H1 (cell line): ENCODE results near the gene MYCBP2. TPM values are rescaled to one million over a fixed set of nuclear protein-coding genes. Genes with fewer than 3 reads are reported as not detected.

ENCODE experiments used
- CTCF ChIA-PET: fragments of 300-600 bp; sonication (Branson Sonifier 250); formaldehyde crosslinking; loops from one replicate; lab custom pipeline; 2021; ENCODE audit not compliant: partially characterized antibody; lab: Charles Lee
- POLR2A ChIA-PET: fragments of 300-600 bp; sonication (Branson Sonifier 250); formaldehyde crosslinking; loops from one replicate; lab custom pipeline; 2021; ENCODE audit warnings: inconsistent platforms; ENCODE audit not compliant: partially characterized antibody; lab: Charles Lee
- DNase-seq, 2 experiments: peaks; one replicate each; pipeline versions ENCODE4 v3.0.0 to v3.0.0-alpha.2; 2010 to 2022; ENCODE audit warnings: low spot score in 2 of 2, low read depth in 1 of 2, mixed read lengths in 1 of 2
- FAIRE-seq: peaks from 2 replicates; lab custom pipeline; 2011; peaks lifted over from hg19 to GRCh38; lab: Jason Lieb, UNC
- H2AFZ ChIP-seq: 2 replicates; pipeline ENCODE4 v1.8.1; 2012; ENCODE audit warnings: low read length, inconsistent platforms
- H2AK5ac ChIP-seq: 2 replicates; pipeline ENCODE4 v1.6.1; 2013; ENCODE audit warnings: low read depth, low read length
- H2BK120ac ChIP-seq: replicated peaks from 2 replicates; pipeline ENCODE3; 2013; ENCODE audit warnings: low read depth, low read length, inconsistent platforms
- H2BK12ac ChIP-seq: 2 replicates; pipeline ENCODE4 v1.6.1; 2013; ENCODE audit warnings: low read depth, low read length
- H2BK15ac ChIP-seq: 2 replicates; pipeline ENCODE4 v1.6.1; 2013; ENCODE audit warnings: low read length
- H2BK20ac ChIP-seq: 2 replicates; pipeline ENCODE4 v1.6.1; 2013; ENCODE audit warnings: low read length
- H2BK5ac ChIP-seq: 2 replicates; pipeline ENCODE4 v1.6.1; 2013; ENCODE audit warnings: low read depth, low read length
- H3K14ac ChIP-seq: 2 replicates; pipeline ENCODE4 v1.6.1; 2013; ENCODE audit warnings: inconsistent platforms; ENCODE audit not compliant: insufficient read length
- H3K18ac ChIP-seq: 2 replicates; pipeline ENCODE4 v1.6.1; 2013; ENCODE audit warnings: low read length; ENCODE audit errors: extremely low read depth
- H3K23ac ChIP-seq: 2 replicates; pipeline ENCODE4 v1.6.1; 2013; ENCODE audit warnings: inconsistent platforms; ENCODE audit not compliant: insufficient read length
- H3K23me2 ChIP-seq: 2 replicates; pipeline ENCODE4 v1.6.1; 2013; ENCODE audit warnings: low read depth, low read length
- H3K27ac ChIP-seq: 2 replicates; pipeline ENCODE4 v1.6.1; 2011; ENCODE audit warnings: low read depth, low read length, inconsistent platforms
- H3K27me3 ChIP-seq, 4 experiments: replicated peaks in 1 of 4; 1 replicate in 1 of 4; 2 replicates in 3 of 4; pipeline versions ENCODE4 v1.6.1 to v1.8.1; 2011 to 2013; ENCODE audit warnings: low read length in 3 of 4, mild to moderate bottlenecking in 3 of 4, inconsistent platforms in 2 of 4, mixed read lengths in 2 of 4, moderate library complexity in 1 of 4; ENCODE audit not compliant: control insufficient read depth in 3 of 4, insufficient read depth in 3 of 4; ENCODE audit errors: extremely low read depth in 1 of 4
- H3K36me3 ChIP-seq, 4 experiments: 2 replicates each; pipeline versions ENCODE4 v1.6.1 to v1.8.1; 2011 to 2013; ENCODE audit warnings: mild to moderate bottlenecking in 4 of 4, low read length in 3 of 4, moderate library complexity in 2 of 4, control low read depth in 1 of 4, inconsistent platforms in 1 of 4; ENCODE audit not compliant: insufficient read depth in 4 of 4, control insufficient read depth in 2 of 4
- H3K4ac ChIP-seq: replicated peaks from 2 replicates; pipeline ENCODE3; 2013; ENCODE audit warnings: low read length, low read depth, mixed read lengths, inconsistent platforms; ENCODE audit not compliant: insufficient read length
- H3K4me1 ChIP-seq, 4 experiments: replicated peaks in 1 of 4; 1 replicate in 1 of 4; 2 replicates in 3 of 4; pipeline versions ENCODE4 v1.6.1 to v1.8.1; 2011 to 2013; ENCODE audit warnings: low read length in 3 of 4, inconsistent platforms in 2 of 4, mixed read lengths in 1 of 4; ENCODE audit not compliant: insufficient read depth in 4 of 4, control insufficient read depth in 3 of 4
- H3K4me2 ChIP-seq, 2 experiments: 2 replicates each; pipeline versions ENCODE4 v1.6.1 to v1.8.1; 2011 to 2013; ENCODE audit warnings: low read depth in 2 of 2, low read length in 2 of 2, control low read depth in 1 of 2, inconsistent platforms in 1 of 2, mild to moderate bottlenecking in 1 of 2; ENCODE audit not compliant: insufficient read depth in 1 of 2
- H3K4me3 ChIP-seq, 4 experiments: fragments of 200-600, 300-600 bp in 1 of 4; sonication (generic), shearing (Covaris generic), sonication (Bioruptor Twin) in 1 of 4; 2 replicates each; pipeline versions ENCODE4 v1.5.1 to v1.8.1; 2011 to 2016; ENCODE audit warnings: low read length in 4 of 4, low read depth in 3 of 4, control low read depth in 2 of 4, inconsistent platforms in 2 of 4, mild to moderate bottlenecking in 2 of 4, mixed read lengths in 1 of 4, moderate library complexity in 1 of 4; ENCODE audit not compliant: insufficient read depth in 2 of 4; ENCODE audit errors: extremely low read depth in 1 of 4
- H3K56ac ChIP-seq: replicated peaks from 2 replicates; pipeline ENCODE3; 2013; ENCODE audit warnings: low read depth, mild to moderate bottlenecking, mixed read lengths, low read length, inconsistent platforms; ENCODE audit not compliant: insufficient read length
- H3K79me1 ChIP-seq: 2 replicates; pipeline ENCODE4 v1.6.1; 2013; ENCODE audit warnings: low read depth, low read length, control low read depth
- H3K79me2 ChIP-seq, 2 experiments: 2 replicates each; pipeline versions ENCODE4 v1.6.1 to v1.8.1; 2012 to 2013; ENCODE audit warnings: low read length in 2 of 2, mild to moderate bottlenecking in 2 of 2, inconsistent platforms in 1 of 2; ENCODE audit not compliant: insufficient read depth in 2 of 2, control insufficient read depth in 1 of 2
- H3K9ac ChIP-seq, 4 experiments: replicated peaks in 1 of 4; 1 replicate in 1 of 4; 2 replicates in 3 of 4; pipeline versions ENCODE4 v1.6.1 to v1.8.1; 2011 to 2013; ENCODE audit warnings: low read depth in 3 of 4, low read length in 3 of 4, control low read depth in 2 of 4, mild to moderate bottlenecking in 2 of 4, moderate library complexity in 2 of 4, inconsistent platforms in 1 of 4; ENCODE audit errors: extremely low read depth in 1 of 4
- H3K9me3 ChIP-seq, 2 experiments: 2 replicates each; pipeline versions ENCODE4 v1.6.1 to v1.8.1; 2012 to 2013; ENCODE audit warnings: mild to moderate bottlenecking in 2 of 2, moderate library complexity in 2 of 2, control low read depth in 1 of 2, inconsistent platforms in 1 of 2, low read depth in 1 of 2, low read length in 1 of 2, mixed read lengths in 1 of 2; ENCODE audit not compliant: insufficient read depth in 2 of 2
- H4K20me1 ChIP-seq, 2 experiments: replicated peaks in 1 of 2; 2 replicates each; pipeline versions ENCODE3 to v1.8.1; 2011 to 2013; ENCODE audit warnings: inconsistent platforms in 2 of 2, low read length in 2 of 2, mild to moderate bottlenecking in 1 of 2; ENCODE audit not compliant: insufficient read depth in 2 of 2, control insufficient read depth in 1 of 2
- H4K5ac ChIP-seq: 2 replicates; pipeline ENCODE4 v1.6.1; 2013; ENCODE audit warnings: low read length, low read depth, mixed read lengths, inconsistent platforms; ENCODE audit not compliant: insufficient read length
- H4K8ac ChIP-seq: 2 replicates; pipeline ENCODE4 v1.8.0; 2013; ENCODE audit warnings: mild to moderate bottlenecking, moderate library complexity, low read length, inconsistent platforms; ENCODE audit not compliant: insufficient read depth; ENCODE audit errors: extremely low read depth
- H4K91ac ChIP-seq: replicated peaks from 2 replicates; pipeline ENCODE3; 2013; ENCODE audit warnings: low read length, mixed read lengths, inconsistent platforms; ENCODE audit not compliant: insufficient read length
- CBX8 ChIP-seq: fragments of 300-800, 300-1000 bp; sonication (generic); IDR thresholded peaks from 2 replicates; pipeline ENCODE4 v1.7.1; 2016; ENCODE audit warnings: low read depth, low read length, borderline replicate concordance
- CTCF ChIP-seq, 3 experiments: IDR thresholded peaks; 1 replicate in 2 of 3; 2 replicates in 1 of 3; pipeline versions ENCODE4 v1.5.1 to v1.6.1; 2011; ENCODE audit warnings: low read length in 3 of 3, mild to moderate bottlenecking in 3 of 3, inconsistent platforms in 2 of 3, low read depth in 1 of 3, moderate library complexity in 1 of 3; ENCODE audit not compliant: insufficient read depth in 1 of 3; ENCODE audit errors: control extremely low read depth in 1 of 3
- EZH2 ChIP-seq: fragments of 200-600 bp; sonication (generic); IDR thresholded peaks from 2 replicates; pipeline ENCODE4 v1.7.1; 2012; ENCODE audit warnings: low read depth, mild to moderate bottlenecking, moderate library complexity, low read length, inconsistent platforms; ENCODE audit not compliant: severe bottlenecking
- GABPA ChIP-seq: IDR thresholded peaks from 2 replicates; pipeline ENCODE4 v1.6.1; 2011; ENCODE audit warnings: mild to moderate bottlenecking, low read length, moderate library complexity, borderline replicate concordance; ENCODE audit not compliant: insufficient read depth
- HDAC2 ChIP-seq, 2 experiments: fragments of 300-600 bp in 1 of 2; sonication (generic) in 1 of 2; IDR thresholded peaks; 2 replicates each; pipeline ENCODE4 v1.6.1; 2011 to 2012; ENCODE audit warnings: low read depth in 2 of 2, low read length in 2 of 2, mild to moderate bottlenecking in 2 of 2, moderate library complexity in 2 of 2, borderline replicate concordance in 1 of 2, inconsistent platforms in 1 of 2
- KDM1A ChIP-seq: fragments of 200-600, 300-600 bp; sonication (generic); IDR thresholded peaks from 2 replicates; pipeline ENCODE4 v1.7.1; 2016; ENCODE audit warnings: mild to moderate bottlenecking, low read length, borderline replicate concordance
- NRF1 ChIP-seq: IDR thresholded peaks from 2 replicates; pipeline ENCODE4 v1.6.1; 2011; ENCODE audit warnings: mild to moderate bottlenecking, low read depth, low read length, improper control_type of control experiment
- POLR2A ChIP-seq, 2 experiments: IDR thresholded peaks; 1 replicate in 1 of 2; 2 replicates in 1 of 2; pipeline ENCODE4 v1.6.1; 2011; ENCODE audit warnings: low read depth in 2 of 2, low read length in 2 of 2, mild to moderate bottlenecking in 2 of 2; ENCODE audit errors: control extremely low read depth in 1 of 2
- POU5F1 ChIP-seq: IDR thresholded peaks from 2 replicates; pipeline ENCODE4 v1.6.1; 2011; ENCODE audit warnings: low read depth, mild to moderate bottlenecking, low read length, moderate library complexity
- RBBP5 ChIP-seq: IDR thresholded peaks from 2 replicates; pipeline ENCODE4 v1.7.1; 2012; ENCODE audit warnings: low read depth, mild to moderate bottlenecking, inconsistent platforms, low read length, moderate library complexity, borderline replicate concordance
- SIRT6 ChIP-seq: IDR thresholded peaks from one replicate; pipeline ENCODE4 v1.7.1; 2012; ENCODE audit warnings: low read length, inconsistent platforms
- TCF12 ChIP-seq: IDR thresholded peaks from 2 replicates; pipeline ENCODE4 v1.6.1; 2011; ENCODE audit warnings: low read depth, mild to moderate bottlenecking, low read length
- WGBS, 2 experiments: shearing (Covaris generic) in 1 of 2; methylation state at CpG; one replicate each; pipeline versions ENCODE4 v1.1.6 to v1.1.7; 2013 to 2015; ENCODE audit warnings: low lambda C conversion rate in 2 of 2, mixed read lengths in 2 of 2, inconsistent platforms in 1 of 2, low coverage in 1 of 2, missing lambda C conversion rate in 1 of 2; ENCODE audit not compliant: insufficient replicate concordance in 2 of 2, insufficient coverage in 1 of 2, insufficient read length in 1 of 2; ENCODE audit errors: extremely low coverage in 1 of 2, missing lambda C conversion rate in 1 of 2; 5-methylcytosine and 5-hydroxymethylcytosine counted together
- polyA plus RNA-seq, 7 experiments: library from polyadenylated mRNA; depleted of rRNA in 3 of 7; stranded (reverse) in 5 of 7; unstranded in 2 of 7; fragments of >200 nt in 5 of 7; fragments of 200-250 nt in 2 of 7; gene quantifications; 1 replicate in 5 of 7; 2 replicates in 1 of 7; 4 replicates in 1 of 7; pipeline versions ENCODE4 v1.2.1 to v1.2.3, GENCODE V29; 2011 to 2013; ENCODE audit warnings: missing spikeins in 2 of 7, mixed read lengths in 2 of 7
- total RNA-seq: library from RNA; stranded (reverse); fragmentation: NEBNext Ultra II Directional; extraction: Animal tissue kit (Norgen Biotek cat#: 25700); gene quantifications from 2 replicates; pipeline ENCODE4 v1.2.1, GENCODE V29; 2021

MYCBP2 gene
- total and polyA plus RNA-seq, 2 of the 8 experiments (the other 6 are each of a cell fraction or from before 2014, with no cell fraction given) = 19.0 to 52.1 TPM

DNA sequence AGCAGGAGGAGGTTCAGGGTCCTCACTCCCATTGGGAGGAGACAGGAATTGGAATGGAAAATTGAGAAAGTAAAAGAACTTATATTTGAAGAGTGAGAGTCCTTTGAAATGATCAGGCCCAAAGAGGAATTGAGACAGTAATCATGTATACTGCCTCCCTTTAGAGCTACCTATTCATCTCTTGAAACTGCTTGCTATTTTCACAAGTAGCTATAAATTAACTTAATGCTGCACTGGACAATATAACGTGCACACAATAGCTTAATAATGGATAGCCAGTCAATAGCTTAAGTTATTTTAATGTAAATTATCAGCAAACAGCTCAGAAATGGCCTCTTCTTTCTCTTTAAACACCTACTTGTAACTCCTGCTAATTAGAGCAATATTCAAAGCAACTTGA is 46.6 kb upstream of the MYCBP2 start:
- H2AK5ac ChIP-seq = no peak overlapping the region
- H2BK12ac ChIP-seq = no peak overlapping the region
- H3K23me2 ChIP-seq = no peaks in the 10 kb centered on the region
- H3K9ac ChIP-seq = no peak overlapping the region
- ChIA-PET POLR2A (no interaction called here), CTCF (interaction anchor here (1.4 kb wide), 1 partner anchor 56 kb away, joined by 5 read pairs; no protein-coding TSS in a partner anchor)
- no peak overlapping the region for H3K4ac ChIP-seq
- H3K18ac ChIP-seq = no peak overlapping the region
- no peak overlapping the region for H3K23ac ChIP-seq
- no peaks in the 10 kb centered on the region for H3K9me3 ChIP-seq
- H4K5ac ChIP-seq = no peak overlapping the region
- H4K20me1 ChIP-seq = no peaks in the 10 kb centered on the region
- H3K27ac ChIP-seq = no peak overlapping the region
- no peaks in the 10 kb centered on the region for H3K79me1 ChIP-seq
- H3K36me3 ChIP-seq = no peaks in the 10 kb centered on the region
- no peak for DNase-seq
- WGBS, 2 experiments = 72% methylated on average over 1 of the region's 1 CpG; no CpG with 5 or more reads in 1 of the 2 experiments
- no peaks in the 10 kb centered on the region for H3K27me3 ChIP-seq
- no peak overlapping the region for H4K91ac ChIP-seq
- no peak overlapping the region for H4K8ac ChIP-seq
- H3K4me2 ChIP-seq = no peak overlapping the region
- H2BK15ac ChIP-seq = no peak overlapping the region
- peaks cover 4 to 14% (median 8%) of the 10 kb centered on the region in 4 experiments; a peak in 6 of 7 replicates for H3K4me1 ChIP-seq
- H2BK120ac ChIP-seq = no peak overlapping the region
- peak overlapping the region; percentile 63; the same call in 1 of the 2 replicates for H2BK20ac ChIP-seq
- H3K4me3 ChIP-seq = no peak overlapping the region
- FAIRE-seq = no peak
- no peak overlapping the region for H2AFZ ChIP-seq
- H3K79me2 ChIP-seq = no peaks in the 10 kb centered on the region
- no peak overlapping the region for H2BK5ac ChIP-seq
- no peak overlapping the region for H3K56ac ChIP-seq
- no peak overlapping the region for H3K14ac ChIP-seq
- TF ChIP-seq POU5F1 (no peak), SIRT6 (no peak), GABPA (no peak), TCF12 (no peak), EZH2 (no peak), CTCF (IDR thresholded peaks at IDR 0.05; ENCODE audit: control extremely low read depth in 1 of 3, insufficient read depth in 1 of 3, low read depth in 1 of 3, low read length in 3 of 3) (no peak), NRF1 (no peak), HDAC2 (IDR thresholded peaks at IDR 0.05; ENCODE audit: borderline replicate concordance in 1 of 2, low read depth in 2 of 2, low read length in 2 of 2) (no peak), POLR2A (IDR thresholded peaks at IDR 0.05; ENCODE audit: control extremely low read depth in 1 of 2, low read depth in 2 of 2, low read length in 2 of 2) (no peak), CBX8 (no peak), KDM1A (no peak), RBBP5 (no peak)
